Measurements from ENCODE around the gene EXD1.
"Not testable (repeated sequence)": the region's sequence is repeated elsewhere in the genome, so short reads cannot be mapped to it uniquely, and the experiment has no call there.

DNA sequence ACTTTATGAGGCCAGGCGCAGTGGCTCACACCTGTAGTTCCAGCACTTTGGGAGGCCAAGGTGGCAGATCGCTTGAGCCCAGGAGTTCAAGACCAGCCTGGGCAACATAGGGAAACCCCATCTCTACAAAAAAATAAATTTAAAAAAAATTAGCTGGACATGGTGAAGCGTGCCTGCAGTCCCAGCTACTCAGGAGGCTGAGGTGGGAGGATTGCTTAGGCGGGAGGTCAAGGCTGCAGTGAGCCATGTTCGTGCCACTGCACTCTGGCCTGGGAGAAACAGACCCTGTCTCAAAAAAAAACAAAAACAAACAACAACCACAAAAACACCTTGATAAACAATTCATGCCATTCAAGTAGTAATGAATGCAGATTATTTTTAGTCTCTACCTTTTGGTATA, 4.7 kb upstream of the EXD1 start:
- TF ChIP-seq, protein P1, sequence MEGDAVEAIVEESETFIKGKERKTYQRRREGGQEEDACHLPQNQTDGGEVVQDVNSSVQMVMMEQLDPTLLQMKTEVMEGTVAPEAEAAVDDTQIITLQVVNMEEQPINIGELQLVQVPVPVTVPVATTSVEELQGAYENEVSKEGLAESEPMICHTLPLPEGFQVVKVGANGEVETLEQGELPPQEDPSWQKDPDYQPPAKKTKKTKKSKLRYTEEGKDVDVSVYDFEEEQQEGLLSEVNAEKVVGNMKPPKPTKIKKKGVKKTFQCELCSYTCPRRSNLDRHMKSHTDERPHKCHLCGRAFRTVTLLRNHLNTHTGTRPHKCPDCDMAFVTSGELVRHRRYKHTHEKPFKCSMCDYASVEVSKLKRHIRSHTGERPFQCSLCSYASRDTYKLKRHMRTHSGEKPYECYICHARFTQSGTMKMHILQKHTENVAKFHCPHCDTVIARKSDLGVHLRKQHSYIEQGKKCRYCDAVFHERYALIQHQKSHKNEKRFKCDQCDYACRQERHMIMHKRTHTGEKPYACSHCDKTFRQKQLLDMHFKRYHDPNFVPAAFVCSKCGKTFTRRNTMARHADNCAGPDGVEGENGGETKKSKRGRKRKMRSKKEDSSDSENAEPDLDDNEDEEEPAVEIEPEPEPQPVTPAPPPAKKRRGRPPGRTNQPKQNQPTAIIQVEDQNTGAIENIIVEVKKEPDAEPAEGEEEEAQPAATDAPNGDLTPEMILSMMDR (IDR thresholded peaks at IDR 0.05), result not testable (repeated sequence)
- not testable (repeated sequence) for TF ChIP-seq POLR2A, POLR2AphosphoS5 (IDR thresholded peaks at IDR 0.05)
